HAP-1 (cell line): Measurements from ENCODE around the gene BBIP1.
A peak's percentile ranks its signal among the peaks of the same experiment; 100 is the strongest.

Source experiments
- DNase-seq, 2 experiments: peaks; one replicate each; pipeline ENCODE4 v3.0.0-alpha.2; 2016 to 2020; ENCODE audit warnings: low spot score in 2 of 2
- H3K27me3 ChIP-seq: fragments of 250-450 bp; sonication (Bioruptor Pico); 2 replicates; pipeline ENCODE4 v1.5.1; 2020; ENCODE audit warnings: low read depth, mild to moderate bottlenecking, moderate library complexity
- H3K36me3 ChIP-seq: fragments of 250-450 bp; sonication (Bioruptor Pico); replicated peaks from 2 replicates; pipeline ENCODE4 v1.5.1; 2020; ENCODE audit warnings: mild to moderate bottlenecking
- H3K4me1 ChIP-seq: fragments of 250-450 bp; sonication (Bioruptor Pico); 2 replicates; pipeline ENCODE4 v1.5.1; 2020; ENCODE audit warnings: mild to moderate bottlenecking
- H3K4me3 ChIP-seq: fragments of 250-450 bp; sonication (Bioruptor Pico); 2 replicates; pipeline ENCODE4 v1.5.1; 2020; ENCODE audit warnings: mild to moderate bottlenecking, moderate library complexity
- H3K9me3 ChIP-seq: fragments of 250-450 bp; sonication (Bioruptor Pico); 2 replicates; pipeline ENCODE4 v1.5.1; 2020; ENCODE audit warnings: mild to moderate bottlenecking, moderate library complexity
- in situ Hi-C: fragments of 300-500 bp; cut with MboI; formaldehyde crosslinking; loops from 3 replicates; pipeline ENCODE4 v1.14.3; 2020; ENCODE audit warnings: low sequenced_read_pairs, inconsistent platforms, mixed read lengths

The BBIP1 gene, protein sequence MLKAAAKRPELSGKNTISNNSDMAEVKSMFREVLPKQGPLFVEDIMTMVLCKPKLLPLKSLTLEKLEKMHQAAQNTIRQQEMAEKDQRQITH

GRCh38 chr10:110918643-110919348 lies at the start of gene BBIP1:
BBIP1 (minus strand) TSS chr10:110919180; CDS start chr10:110918157, 1,023 bp downstream.
- in situ Hi-C loops = no loop called here
- no peaks in the 10 kb centered on the region for H3K9me3 ChIP-seq
- H3K27me3 ChIP-seq = no peaks in the 10 kb centered on the region
- H3K4me3 ChIP-seq = peak within 1 kb of the TSS; percentile 92
- peaks cover 40% of the 10 kb centered on the region for H3K4me1 ChIP-seq
- DNase-seq = peak in 1 of 2 experiments; percentile 98
- H3K36me3 ChIP-seq = no peaks in the 10 kb centered on the region; the same call in 1 of the 2 replicates

DNA sequence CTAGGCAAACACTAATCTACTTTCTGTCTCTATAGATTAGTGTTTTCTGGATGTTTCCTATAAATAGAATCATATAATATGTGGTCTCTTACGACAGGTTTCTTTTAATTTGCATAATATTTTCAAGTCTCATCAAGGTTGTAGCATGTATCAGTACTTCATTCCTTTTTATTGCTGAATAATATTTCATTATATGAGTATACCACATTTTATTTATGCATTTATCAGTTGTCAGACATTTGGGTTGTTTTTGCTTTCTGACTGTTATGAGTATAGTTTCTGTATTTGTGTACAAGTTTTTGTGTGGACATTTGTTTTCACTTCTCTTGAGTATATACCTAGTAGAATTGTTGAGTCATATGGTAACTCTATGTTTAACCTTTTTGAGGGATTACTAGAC lies 48.7 kb upstream of the BBIP1 start:
- no peak for DNase-seq
- H3K4me3 ChIP-seq = no peak overlapping the region
- no peaks in the 10 kb centered on the region for H3K9me3 ChIP-seq
- H3K27me3 ChIP-seq = no peaks in the 10 kb centered on the region
- in situ Hi-C loops = no loop called here
- H3K36me3 ChIP-seq = no peaks in the 10 kb centered on the region
- H3K4me1 ChIP-seq = peaks cover 25% of the 10 kb centered on the region

DNA sequence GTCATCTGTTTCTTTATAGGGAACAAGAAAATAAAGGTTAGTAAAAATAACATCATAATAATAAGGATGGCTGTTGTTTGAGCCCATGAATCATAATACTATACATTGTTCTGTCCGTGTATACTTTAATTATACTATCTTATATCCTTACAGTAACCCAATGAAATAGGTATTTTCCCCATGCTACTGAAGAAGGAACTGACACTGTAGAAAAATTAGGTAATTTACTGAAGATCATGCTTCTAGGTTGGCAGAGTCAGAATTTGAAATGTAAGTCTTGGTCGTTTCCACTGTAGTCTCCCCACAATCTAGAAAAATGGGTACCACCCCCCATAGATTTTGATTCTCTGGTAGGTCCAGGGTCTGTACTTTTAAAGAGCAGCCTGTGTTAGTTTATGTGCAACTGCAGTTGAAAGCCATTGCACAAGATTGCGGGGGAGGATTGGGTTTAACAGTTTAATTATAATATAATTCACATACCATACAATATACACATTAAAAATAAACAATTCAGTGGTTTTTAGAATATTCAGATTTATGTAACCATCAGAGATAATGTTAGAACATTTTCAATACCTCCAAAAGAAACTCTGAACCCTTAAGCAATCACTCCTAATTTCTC lies 48.1 kb upstream of the BBIP1 start:
- H3K4me1 ChIP-seq = peaks cover 25% of the 10 kb centered on the region
- H3K9me3 ChIP-seq = no peaks in the 10 kb centered on the region
- in situ Hi-C loops = no loop called here
- H3K4me3 ChIP-seq = no peak overlapping the region
- no peak for DNase-seq
- H3K36me3 ChIP-seq = no peaks in the 10 kb centered on the region
- H3K27me3 ChIP-seq = no peaks in the 10 kb centered on the region

GRCh38 chr10:110966146-110966545 lies 47.2 kb upstream of the BBIP1 start:
- H3K9me3 ChIP-seq = no peaks in the 10 kb centered on the region
- H3K4me1 ChIP-seq = peaks cover 25% of the 10 kb centered on the region
- H3K4me3 ChIP-seq = no peak overlapping the region
- H3K36me3 ChIP-seq = no peaks in the 10 kb centered on the region
- H3K27me3 ChIP-seq = no peaks in the 10 kb centered on the region
- no peak for DNase-seq
- in situ Hi-C loops = no loop called here

GRCh38 chr10:110965216-110965615 lies 46.2 kb upstream of the BBIP1 start:
- Histone ChIP-seq H3K36me3 (no peaks in the 10 kb centered on the region), H3K4me1 (peaks cover 21% of the 10 kb centered on the region), H3K9me3 (no peaks in the 10 kb centered on the region), H3K4me3 (no peak overlapping the region), H3K27me3 (no peaks in the 10 kb centered on the region)
- DNase-seq = no peak
- in situ Hi-C loops = no loop called here

- no peaks in the 10 kb centered on the region for H3K27me3 ChIP-seq
- no peaks in the 10 kb centered on the region for H3K36me3 ChIP-seq
- H3K9me3 ChIP-seq = no peaks in the 10 kb centered on the region
- in situ Hi-C loops = no loop called here
- H3K4me3 ChIP-seq = no peak overlapping the region
- no peak for DNase-seq
- H3K4me1 ChIP-seq = peaks cover 21% of the 10 kb centered on the region
These were observed 45.7 kb upstream of the BBIP1 start for GRCh38 chr10:110964681-110965080.

DNA sequence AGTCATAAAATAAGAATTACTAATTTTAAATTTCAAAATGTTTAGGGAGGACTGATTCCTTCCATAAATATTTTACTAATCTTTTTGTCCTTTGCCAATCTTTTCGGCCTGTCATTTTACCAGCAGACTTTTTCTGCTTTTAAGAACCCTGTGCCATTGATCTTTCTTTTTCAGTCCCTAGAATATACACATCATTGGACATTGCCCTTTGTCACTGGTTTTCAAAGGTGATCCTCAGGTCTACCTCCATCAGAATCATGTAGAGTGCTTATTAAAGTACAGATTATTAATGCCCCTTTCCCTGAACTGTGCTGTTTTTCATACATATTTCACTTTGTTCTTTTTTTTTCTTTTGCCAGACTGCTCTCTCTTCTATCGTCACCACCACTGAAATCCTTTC lies 44.2 kb upstream of the BBIP1 start:
- H3K4me1 ChIP-seq = peaks cover 17% of the 10 kb centered on the region
- no peak for DNase-seq
- in situ Hi-C loops = no loop called here

GRCh38 chr10:110962443-110962842 lies 43.5 kb upstream of the BBIP1 start:
- in situ Hi-C loops = no loop called here
- DNase-seq = no peak
- H3K27me3 ChIP-seq = no peaks in the 10 kb centered on the region
- H3K4me3 ChIP-seq = no peak overlapping the region
- no peaks in the 10 kb centered on the region for H3K9me3 ChIP-seq
- H3K4me1 ChIP-seq = peaks cover 17% of the 10 kb centered on the region
- no peaks in the 10 kb centered on the region for H3K36me3 ChIP-seq

More for the DNA sequence above, 44.2 kb upstream of the BBIP1 start:
- H3K9me3 ChIP-seq = no peaks in the 10 kb centered on the region
- no peaks in the 10 kb centered on the region for H3K27me3 ChIP-seq
- H3K36me3 ChIP-seq = no peaks in the 10 kb centered on the region
- H3K4me3 ChIP-seq = no peak overlapping the region

GRCh38 chr10:110960333-110960712 lies 41.3 kb upstream of the BBIP1 start:
- H3K4me3 ChIP-seq = no peak overlapping the region
- H3K9me3 ChIP-seq = no peaks in the 10 kb centered on the region
- no peaks in the 10 kb centered on the region for H3K36me3 ChIP-seq
- in situ Hi-C loops = no loop called here
- no peaks in the 10 kb centered on the region for H3K27me3 ChIP-seq
- DNase-seq = no peak
- peaks cover 17% of the 10 kb centered on the region for H3K4me1 ChIP-seq

DNA sequence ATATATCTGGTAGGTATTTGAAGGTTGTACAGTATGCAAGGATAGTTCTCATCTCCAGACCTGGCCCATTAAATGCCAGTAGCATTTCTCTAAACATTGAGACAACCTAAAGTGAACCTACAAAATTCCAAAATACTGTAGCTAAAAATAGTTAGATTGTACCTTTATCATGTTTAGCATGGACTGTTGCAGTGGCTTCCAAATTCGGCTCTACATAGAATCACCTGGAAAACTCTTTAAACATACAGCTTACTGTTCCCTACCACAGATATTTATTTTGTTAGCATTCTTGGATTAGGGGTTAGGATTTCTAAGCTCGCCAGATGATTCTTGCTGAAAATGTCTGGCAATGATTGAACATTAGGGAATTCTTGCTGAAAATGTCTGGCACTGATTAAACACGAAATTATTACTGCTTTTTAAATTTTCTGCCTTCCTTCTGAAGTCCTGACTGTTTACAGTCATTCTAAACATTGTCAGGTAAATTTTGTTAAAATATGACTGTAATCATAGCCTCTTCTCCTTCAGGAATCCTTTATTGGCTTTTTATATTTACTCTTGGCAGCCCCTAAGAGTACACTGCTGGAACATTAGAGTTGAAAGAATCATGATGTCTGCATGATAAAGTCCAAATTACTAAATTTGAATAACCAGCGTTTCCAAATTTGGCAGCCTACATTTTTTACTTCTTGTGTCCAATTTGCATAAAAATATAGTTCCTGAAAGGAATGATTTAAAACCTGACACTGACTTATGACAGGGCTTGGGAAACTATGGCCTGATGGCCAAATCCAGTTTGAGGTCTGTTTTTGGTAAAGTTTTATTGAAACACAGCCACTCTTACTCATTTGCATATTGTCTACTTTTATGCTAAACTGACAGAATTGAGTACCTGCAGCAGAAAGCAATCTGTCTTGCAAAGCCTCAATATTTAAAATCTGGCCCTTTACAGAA lies 40.7 kb upstream of the BBIP1 start:
- in situ Hi-C loops = no loop called here
- peak in 1 of 2 experiments; percentile 57 for DNase-seq
- no peak overlapping the region for H3K4me3 ChIP-seq
- H3K27me3 ChIP-seq = no peaks in the 10 kb centered on the region
- H3K36me3 ChIP-seq = no peaks in the 10 kb centered on the region
- H3K9me3 ChIP-seq = no peaks in the 10 kb centered on the region
- peaks cover 17% of the 10 kb centered on the region for H3K4me1 ChIP-seq

GRCh38 chr10:110957606-110958005 lies 38.6 kb upstream of the BBIP1 start:
- in situ Hi-C loops = no loop called here
- no peaks in the 10 kb centered on the region for H3K36me3 ChIP-seq
- no peaks in the 10 kb centered on the region for H3K9me3 ChIP-seq
- peaks cover 17% of the 10 kb centered on the region for H3K4me1 ChIP-seq
- no peaks in the 10 kb centered on the region for H3K27me3 ChIP-seq
- no peak for DNase-seq
- no peak overlapping the region for H3K4me3 ChIP-seq

- in situ Hi-C loops = no loop called here
- Histone ChIP-seq H3K36me3 (no peaks in the 10 kb centered on the region), H3K27me3 (no peaks in the 10 kb centered on the region), H3K9me3 (0 out of 2 replicates have a peak, but pooled peaks cover 3% of the 10 kb centered on the region), H3K4me3 (no peak overlapping the region), H3K4me1 (no peaks in the 10 kb centered on the region; the same call in 1 of the 2 replicates)
- no peak for DNase-seq
These were observed 32.4 kb upstream of the BBIP1 start for GRCh38 chr10:110951381-110951780.

DNA sequence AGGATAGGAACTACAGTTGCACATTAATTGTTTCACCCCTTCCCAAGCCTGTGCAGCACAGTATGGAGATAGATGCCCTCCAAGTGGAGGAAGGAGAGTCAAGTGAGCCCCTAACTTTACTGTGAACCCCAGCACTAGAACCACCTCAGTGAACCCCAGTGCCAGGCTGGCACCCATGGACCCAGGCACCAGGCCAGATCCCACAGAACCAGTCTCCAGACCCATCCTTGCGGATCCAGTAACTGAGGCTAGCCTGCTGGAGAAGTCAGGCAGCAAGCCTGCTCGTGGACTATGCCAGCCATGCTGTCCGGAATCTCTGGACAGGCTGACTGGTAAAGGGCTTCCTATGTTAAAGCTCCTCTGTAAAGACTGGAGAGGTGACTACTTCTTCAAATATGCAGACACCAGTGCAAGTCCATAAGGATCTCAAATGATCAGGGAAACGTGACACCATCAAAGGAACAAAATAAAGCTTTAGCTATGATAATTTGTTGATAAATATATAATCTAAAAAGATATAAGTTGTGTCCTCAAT lies 28.1 kb upstream of the BBIP1 start:
- H3K27me3 ChIP-seq = no peaks in the 10 kb centered on the region
- H3K4me3 ChIP-seq = no peak overlapping the region
- 0 out of 2 replicates have a peak, but pooled peaks cover 5% of the 10 kb centered on the region for H3K9me3 ChIP-seq
- no peaks in the 10 kb centered on the region for H3K36me3 ChIP-seq
- in situ Hi-C loops = no loop called here
- H3K4me1 ChIP-seq = no peaks in the 10 kb centered on the region; the same call in 1 of the 2 replicates
- no peak for DNase-seq
